Activated naive CD4-positive, alpha-beta T cell treated with anti-CD3 and anti-CD28 coated beads, Interleukin-2, amount 50 U/mL, for 16 hours (primary cell): ENCODE results near the gene FHIT.
"Not testable (repeated sequence)": the region's sequence is repeated elsewhere in the genome, so short reads cannot be mapped to it uniquely, and the experiment has no call there.

Experiments used
- DNase-seq: peaks from one replicate; pipeline ENCODE4 v3.0.0-alpha.2; 2020

Gene FHIT

DNA sequence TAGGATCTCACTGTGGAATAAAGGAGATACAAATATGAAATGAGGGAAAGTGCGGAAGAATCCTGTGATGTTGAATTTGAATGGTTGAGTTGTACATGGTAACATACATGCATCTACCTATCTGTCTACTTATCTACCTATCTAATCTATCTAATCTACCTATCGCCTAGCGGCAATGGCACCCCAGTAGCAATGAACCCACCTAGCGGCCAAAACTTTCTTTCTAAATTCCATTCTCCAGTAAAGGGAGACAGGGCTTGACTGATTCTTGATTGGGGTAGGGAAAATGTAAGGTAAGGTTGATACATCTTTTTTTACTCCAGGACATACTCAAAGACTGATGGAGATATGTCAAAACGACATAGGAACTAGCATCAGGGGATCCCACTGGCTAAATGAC is 345.0 kb downstream of the FHIT start:
- DNase-seq = no peak

DNA sequence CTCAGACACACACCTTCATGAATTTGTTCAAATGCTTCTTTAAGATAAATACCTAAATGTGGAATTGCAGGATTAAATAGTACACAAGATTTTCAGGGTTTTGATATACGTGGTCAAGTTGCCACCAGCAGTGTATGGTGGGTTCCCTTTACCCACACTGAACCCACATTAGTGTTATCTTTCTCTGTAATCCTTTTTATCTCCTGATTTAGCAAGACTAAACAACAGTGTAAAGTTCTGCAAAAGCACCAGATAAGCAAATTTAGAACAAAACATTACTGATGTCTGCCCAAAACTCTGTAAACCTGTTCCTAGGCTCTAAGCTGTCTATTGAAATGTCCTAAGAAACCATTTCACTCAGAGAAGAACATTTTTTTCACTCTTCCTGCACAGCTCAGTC is 352.9 kb downstream of the FHIT start:
- DNase-seq = no peak

DNA sequence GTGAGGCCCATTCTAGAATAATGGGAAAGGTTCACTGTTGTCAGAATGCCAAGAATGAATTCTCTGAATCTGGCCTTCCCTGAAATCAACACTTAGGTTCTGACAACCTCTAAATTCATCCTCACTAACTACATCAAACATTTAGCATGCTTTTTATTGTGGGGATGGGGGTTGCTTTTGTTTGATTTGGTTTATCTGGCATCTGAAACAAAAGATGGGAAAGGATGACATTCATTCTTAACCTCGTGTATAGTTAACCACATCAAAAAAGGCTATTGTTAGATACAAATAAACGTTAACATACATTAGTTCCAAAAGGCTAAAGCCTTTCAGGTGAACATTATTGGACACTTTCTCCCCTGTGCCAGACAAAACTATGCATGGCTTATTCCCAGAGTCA is 357.3 kb downstream of the FHIT start:
- no peak for DNase-seq

DNA sequence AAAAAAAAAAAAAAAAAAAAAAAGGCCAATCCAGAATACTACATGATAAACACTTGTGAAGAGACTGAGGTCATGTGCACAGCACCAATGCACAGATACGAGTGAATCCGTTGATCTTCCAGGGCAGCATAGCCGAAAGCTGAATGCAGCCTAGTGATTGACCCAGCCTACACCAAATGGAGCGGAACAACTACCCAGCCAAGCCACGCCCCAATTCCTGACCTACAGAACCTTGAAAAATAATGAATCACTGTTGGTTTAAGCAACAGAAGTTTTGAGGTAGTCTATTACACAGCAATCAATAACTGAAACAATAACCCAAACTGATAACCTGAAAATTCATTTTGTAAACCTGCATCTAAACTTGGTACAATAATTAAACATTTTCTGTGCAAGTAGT is 361.0 kb downstream of the FHIT start:
- no peak for DNase-seq

DNA sequence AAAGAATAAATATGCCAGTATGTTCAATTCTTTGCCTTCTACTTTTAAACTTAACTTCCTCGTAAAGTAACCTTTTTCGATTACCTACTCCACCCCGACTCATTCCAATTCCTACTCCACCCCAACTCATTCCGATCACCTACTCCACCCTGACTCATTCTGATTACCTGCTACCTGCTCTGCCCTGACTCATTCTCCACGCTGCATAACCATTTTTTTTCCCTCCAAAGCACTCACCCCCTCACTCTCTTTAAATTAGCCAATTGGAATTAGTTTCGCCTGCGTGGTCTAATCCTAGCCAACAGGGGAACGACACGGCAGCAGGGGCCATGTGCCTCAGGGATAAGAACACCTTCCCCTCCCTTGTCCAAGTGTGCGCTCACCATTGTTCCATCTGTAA is 362.3 kb downstream of the FHIT start:
- not testable (repeated sequence) for DNase-seq

DNA sequence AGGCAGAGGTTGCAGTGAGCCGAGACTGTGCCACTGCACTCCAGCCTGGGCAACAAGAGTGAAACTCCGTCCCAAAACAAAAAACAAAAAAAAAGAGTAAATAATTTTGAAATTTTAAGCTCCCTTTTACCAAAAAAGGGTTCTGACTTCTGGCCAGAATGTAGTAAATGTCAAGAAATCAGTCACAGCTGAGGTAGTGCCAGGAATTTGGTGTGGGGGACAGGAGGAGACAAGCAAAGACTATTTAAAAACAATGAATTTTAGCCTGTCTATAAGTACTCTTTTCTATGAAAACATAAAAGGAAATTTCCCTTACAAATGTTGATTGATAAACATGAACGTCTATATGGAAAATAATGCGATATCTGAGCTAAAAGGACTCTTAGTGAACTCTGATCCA is 363.7 kb downstream of the FHIT start:
- no peak for DNase-seq

DNA sequence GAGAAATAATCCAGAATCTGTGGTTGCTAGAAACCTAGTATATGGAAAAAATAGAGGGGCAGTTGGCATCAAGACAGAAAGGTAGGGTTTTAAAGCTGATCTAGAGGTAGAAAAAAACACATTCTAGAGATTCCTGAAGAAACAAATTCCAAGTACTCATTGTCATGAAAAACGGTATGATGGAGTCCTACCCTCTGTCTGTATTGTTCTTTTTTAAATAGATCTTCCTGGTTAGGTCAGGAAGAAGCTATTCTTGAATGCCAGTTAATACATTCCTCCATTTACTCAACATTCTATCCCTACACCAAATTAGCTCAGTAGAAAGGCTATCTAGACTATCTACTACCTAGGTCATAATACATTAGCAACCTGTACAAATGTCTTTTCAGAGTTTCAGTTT is 364.7 kb downstream of the FHIT start:
- DNase-seq = no peak

DNA sequence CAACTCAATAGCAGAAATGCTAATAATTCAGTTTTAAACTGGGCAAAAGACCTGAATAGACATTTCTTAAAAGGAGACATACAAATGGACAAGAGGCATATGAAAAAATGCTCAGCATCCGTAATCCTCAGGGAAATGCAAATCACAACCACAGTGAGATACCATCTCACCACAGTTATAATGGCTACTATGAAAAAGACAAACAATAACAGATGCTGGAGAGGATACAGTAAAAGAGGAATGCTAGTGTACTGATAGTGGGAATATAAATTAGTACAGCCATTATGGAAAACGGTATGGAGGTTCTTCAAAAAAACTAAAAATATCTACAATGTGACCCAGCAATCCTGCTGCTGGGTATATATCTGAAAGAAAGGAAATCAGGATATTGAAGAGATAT is 367.2 kb downstream of the FHIT start:
- DNase-seq = no peak

DNA sequence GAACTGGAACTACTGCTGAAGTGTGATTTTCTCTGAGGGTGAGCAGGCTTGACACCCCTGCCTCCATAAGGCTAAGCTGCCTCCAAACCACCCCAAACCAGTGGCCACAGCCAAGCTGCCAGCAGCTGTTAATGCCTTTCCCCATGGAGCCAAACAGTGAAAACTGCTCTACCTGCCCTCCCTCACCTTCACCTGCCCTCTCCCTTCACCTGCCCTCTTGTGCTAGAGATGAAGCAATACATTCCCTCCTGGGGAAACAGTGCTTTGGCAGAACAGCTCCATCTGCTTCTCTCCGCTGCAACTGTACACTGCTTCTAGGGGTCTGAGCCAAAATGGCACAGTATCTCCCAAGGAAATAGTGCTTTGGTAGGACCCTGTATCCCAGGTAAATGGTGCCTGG is 374.1 kb downstream of the FHIT start:
- DNase-seq = no peak

DNA sequence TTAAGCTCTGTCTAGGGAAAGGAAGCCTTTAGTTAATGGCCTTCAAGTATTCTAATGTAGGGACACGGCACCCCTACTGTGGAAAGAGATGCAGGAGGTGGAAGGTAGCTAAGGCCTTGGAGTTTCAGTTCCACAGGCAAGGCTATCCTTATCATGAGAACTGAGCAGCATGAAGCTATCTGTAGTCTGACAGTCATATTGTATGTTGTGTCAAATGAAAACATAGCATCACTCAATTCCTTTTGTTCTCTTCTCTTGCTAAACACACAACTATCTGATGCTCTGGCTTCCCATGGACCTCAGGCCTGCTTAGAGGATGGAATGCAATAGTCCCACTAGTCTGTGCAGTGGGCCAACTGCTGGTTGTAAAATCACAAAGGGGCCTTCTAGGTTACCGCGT is 380.9 kb downstream of the FHIT start:
- no peak for DNase-seq

DNA sequence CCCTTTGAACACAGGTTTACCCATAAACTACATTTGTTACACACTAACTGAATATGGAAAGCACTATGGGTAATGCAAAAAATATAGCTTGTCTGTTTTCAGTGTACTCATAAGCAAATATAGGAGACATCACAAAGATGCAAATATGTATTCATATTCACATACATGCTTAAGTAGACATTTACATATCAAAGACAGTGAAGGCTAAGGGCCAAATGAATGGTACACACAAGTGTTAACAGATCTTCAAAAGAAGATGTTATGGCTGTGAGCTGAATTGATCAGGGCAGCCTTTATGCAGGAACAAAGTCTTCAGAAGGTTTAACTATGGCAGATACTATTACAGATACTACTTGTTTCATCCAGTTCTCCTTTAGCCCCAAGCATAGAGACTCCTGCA is 384.1 kb downstream of the FHIT start:
- DNase-seq = no peak

DNA sequence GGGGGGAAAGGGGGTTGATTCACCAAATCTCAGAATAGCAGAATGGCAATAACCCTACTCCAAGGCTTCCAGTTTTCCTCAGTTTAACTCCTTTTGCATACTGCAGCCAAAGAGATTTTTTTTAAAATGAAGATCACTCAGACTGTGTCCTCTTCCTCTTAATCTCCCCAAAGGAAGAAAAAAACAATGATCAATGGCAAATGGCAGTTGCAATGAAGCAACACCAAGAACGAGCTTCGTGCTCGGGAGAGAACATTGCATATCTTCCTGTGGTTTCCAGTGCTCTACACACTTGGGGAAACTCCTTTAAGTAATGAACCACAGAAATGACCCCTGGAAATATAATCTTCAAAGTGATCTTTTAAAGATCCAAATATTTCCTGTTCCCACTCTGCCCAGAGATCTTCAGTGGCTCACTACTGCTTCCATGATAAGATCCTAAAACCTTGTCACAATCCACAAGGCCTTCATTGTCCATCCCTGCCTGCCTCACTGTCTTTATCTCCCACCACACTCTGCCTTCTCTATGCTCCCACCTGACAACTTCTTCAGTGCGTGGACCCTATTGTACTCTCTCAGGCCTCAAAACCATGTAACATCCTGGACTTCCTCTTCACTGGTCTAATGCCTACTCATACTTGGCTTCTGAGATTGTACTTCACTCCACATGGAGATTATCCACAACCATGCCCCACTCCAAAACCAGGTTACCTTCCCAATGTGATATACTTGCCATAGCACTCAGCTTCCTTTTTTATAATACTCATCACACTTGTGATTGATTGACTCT is 394.8 kb downstream of the FHIT start:
- DNase-seq = no peak

DNA sequence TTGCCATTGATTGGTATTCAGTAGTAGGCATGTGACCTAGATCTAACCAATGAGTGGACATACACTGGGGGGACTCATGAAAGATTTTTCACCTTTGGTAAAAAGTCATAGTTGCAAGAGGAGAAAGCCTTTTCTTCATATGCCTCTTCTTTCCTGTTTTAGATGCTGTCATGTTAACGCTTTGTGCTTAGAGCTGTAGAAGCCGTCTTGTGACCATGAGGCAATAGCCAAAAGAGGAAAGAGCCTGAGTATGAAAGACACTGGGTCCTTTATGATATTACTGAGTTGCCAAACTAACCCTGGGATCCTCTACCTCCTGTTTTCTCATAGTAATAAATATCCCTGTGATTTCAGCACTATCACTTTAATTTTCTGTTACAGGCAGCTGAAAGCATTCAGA is 396.0 kb downstream of the FHIT start:
- no peak for DNase-seq

DNA sequence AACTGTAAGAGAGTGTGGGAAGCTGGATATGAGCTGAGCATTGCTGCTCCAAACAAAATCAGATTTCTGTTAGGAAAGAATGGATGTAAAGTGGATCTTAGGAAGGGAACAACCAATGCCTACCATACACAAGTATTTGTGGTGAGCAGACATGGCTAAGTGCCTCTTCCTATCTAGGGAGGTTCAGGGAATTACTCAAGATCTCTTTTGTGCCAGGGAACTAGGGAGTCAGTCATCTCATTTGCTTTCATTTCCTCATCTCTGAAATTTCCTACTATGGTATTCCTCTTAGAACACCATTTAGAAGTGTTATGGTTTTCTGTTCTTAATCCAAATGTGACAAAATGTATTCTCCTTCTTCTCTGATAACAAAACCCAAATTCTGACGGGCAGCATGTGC is 396.5 kb downstream of the FHIT start:
- DNase-seq = no peak

DNA sequence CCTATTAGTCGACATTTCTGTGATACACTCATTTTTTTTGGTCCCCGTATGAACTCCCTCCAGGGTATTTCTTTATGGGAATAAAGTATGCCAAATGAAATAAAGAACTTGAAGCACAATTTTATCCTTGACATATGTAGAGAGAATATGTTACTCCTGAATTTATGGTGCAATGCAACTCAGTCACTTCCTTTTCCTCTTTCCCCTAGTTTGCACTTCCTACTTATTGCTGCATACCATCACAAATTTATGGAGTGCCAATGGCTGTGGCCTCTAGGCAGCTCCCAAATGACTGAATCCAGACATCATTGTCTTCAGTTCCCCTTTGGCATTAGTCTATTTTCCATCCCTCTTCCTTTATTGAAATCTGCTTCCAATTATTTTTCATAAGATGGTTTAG is 403.5 kb downstream of the FHIT start:
- no peak for DNase-seq

DNA sequence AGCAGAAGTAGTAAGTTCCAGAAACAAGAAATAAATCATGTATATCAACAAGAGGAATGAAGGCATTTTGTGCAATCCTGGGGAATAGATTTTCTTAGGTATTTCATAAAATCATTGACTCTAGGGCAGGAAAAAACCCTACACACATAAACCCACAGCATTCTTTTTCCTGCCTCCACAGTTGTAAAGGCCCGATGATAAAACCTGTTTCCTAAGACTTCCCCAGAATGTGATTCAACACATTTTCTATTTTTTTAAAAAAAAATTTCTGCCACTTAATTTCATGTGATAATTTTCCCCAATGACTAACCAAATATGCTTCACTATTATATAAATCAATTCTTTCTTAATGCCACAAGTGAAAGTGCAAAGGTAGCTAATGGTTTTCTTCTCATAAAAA is 407.0 kb downstream of the FHIT start:
- DNase-seq = no peak

DNA sequence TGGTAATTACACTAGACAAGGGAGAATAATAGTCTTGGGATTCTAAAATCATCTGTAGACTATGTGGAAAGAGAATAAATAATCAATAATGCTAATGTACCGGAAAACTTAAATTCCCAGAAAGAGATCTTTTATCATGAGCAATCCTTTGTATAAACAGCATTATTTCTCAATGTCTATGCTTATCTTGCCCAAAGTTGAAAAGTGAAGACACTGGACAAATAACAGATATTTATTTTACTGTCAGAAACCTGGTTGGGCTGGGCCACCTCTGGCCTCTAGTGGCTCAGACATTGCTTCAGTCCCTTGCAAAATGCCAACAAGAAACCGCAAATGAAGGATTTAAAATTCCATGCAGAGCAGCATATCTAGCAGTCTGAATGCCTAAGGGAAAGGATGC is 409.9 kb downstream of the FHIT start:
- no peak for DNase-seq

DNA sequence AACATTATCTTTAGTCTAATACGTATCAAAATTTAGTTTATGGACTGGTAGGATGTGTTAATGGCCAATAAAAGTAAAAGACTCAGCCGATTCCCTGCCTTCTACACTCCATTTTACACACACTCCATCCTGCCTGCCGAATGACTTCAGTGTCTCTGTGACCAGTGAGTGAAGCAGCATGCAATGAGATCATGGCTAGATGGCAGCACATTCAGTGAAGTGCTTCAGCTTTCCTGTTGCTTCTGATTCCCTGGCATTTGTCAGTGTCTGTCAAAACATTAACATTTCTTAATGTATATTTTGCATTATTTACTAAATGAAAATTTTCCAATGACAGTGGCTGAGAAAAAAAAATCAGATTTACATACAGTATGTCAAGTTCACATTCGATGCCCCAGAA is 412.0 kb downstream of the FHIT start:
- DNase-seq = no peak

DNA sequence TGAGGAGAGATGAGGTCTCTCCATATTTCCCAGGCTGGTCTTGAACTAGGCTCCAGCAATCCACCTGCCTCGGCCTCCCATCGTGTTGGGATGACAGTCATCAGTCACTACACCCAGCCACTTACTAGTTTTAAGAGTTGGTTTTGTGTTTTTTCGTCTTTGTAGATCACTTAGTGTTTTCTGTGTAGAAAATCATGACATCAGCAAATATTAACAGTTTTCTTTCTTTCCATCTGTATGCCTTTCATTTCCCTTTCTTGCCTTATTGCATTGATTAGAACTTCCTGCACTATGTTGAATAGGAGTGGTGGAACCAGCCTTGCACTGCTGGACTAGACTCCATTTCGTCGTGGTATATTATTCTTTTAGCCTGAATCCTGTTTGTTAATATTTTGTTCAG is 415.5 kb downstream of the FHIT start:
- DNase-seq = no peak

DNA sequence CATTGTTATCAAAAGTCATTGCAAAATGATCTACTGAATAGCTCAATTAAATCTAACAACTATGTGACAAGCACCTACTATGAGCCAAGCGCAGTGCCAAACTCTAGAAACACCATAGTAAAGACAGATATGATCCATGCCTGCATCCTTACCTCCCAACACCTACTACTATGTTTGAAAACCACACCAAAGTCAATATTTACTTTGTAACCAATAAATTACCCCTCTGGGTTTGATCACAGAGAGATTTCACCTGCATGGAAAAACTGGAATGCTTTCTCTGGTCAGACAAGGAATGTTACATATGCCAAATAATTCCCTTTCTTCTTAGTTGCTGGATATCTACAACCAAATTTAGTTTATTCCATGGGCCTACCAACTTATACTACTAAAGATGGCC is 422.2 kb downstream of the FHIT start:
- DNase-seq = no peak

DNA sequence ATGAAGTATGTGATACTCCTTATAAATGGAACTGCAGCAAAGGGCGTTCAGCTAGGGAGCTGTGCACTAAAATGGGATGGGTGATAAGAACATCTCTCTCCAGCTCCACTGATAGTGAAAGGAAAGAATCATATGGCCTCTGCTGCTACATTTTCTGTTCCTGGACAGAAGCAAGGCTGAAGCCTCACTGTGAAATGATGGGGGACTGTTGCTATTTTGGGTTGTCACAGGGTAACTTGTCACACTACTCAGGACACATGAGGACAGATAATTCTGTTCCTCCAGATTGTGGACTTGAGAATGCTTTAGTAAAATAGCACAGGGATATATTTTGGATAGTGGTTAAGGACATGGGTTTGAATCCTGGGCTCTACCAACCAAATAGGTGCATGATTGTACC is 423.6 kb downstream of the FHIT start:
- no peak for DNase-seq

DNA sequence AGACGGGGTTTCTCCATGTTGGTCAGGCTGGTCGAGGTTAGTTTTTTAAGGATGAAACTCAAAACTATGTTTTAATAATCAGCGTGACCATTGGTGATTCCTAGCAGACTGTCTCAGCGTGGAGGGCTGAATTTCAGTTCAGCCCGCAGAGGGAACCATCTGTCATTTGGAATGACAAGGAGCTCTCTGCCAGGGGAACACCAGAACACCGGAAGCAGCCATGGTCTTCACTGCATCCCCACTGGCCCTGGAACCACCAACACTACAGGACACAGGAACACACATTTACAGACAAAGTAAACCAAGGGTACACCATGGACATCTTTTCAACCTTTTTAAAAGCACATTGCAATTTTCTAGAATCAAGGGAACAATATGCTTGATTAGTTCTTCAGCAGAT is 424.7 kb downstream of the FHIT start:
- DNase-seq = no peak

DNA sequence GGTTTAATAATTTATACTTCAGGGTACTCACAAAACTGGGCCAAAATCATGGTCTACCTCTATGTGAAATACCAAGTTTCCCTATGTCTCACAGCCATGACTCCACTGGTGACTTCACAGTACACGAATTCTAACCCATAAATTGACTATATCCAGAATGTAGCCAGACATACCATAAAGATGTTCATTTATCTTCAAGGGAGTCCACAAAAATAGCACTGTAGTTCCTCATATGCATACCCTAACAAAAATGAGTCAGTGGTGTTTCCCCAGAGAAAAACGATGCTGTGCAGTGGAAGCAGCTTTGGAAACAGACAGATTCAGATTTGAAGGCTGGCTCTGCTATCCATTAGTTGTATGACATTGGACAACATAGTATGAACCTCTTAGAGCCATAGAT is 438.8 kb downstream of the FHIT start:
- no peak for DNase-seq

DNA sequence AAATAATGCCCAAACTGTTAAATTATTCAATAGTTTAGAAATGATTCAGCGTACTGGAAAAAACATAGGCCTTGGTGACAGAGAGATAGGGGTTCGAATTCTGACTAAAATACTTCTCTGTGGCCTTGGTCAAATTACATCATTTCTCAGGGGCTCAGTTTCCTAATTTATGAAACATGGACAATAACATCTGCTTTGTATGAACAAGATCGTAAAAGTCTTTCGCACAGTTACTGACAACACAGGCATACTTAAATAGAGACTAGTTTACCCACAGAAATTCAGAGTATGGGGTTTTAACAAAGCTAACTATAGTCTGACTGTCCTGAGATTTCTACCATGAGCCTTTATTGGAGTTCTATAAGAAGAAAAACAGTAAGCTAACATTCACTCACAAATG is 440.4 kb downstream of the FHIT start:
- DNase-seq = no peak

DNA sequence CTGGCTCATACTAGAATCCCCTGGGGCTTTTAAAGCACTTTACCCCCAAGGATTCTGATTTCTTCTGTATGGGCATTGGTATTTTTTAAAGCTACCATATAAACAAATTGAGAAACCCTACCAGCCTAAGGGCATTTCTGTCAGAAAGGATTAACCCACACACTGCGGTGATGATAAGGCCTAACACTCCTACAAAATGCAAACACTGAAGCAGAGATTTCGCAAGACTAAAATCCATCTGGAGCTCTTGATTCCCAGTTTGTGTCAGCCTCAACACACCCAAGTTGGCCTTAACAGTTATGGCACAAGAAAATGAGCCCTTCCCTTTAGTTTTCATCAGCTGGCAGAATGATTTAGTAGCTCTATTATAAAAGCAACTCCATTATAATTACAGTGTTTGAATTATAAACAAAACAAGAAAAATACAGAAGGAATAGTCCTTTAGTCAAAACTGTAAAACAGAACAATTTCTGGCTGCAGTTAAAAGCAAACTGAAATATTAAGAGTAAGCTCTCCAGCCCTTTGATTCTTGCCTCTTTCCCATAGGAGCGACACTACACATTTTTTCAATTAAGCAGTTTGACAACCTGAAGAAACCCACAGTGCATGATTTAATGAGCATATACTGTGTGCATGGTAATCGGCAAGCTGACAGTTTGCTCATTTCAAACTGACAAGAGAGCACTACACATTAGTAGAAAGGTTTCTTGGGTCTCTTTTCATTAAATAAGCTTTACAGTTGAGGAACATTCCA is 441.2 kb downstream of the FHIT start:
- no peak for DNase-seq
